Measurements from ENCODE around the gene CTSE. TPM values are rescaled to one million over a fixed set of nuclear protein-coding genes. Genes with fewer than 3 reads are reported as not detected.
A peak's percentile ranks its signal among the peaks of the same experiment; 100 is the strongest.

Gene CTSE
- total RNA-seq, 2 donors from 2014 or later = not detected

GRCh38 chr1:205961991-205962820 lies 61.5 kb downstream of the CTSE start:
- ATAC-seq = peak; percentile 54 to 81
- intact Hi-C loops (cut with DNase I) = no loop called here
- peak; percentile 42 for DNase-seq

GRCh38 chr1:205961405-205961804 lies 62.3 kb downstream of the CTSE start:
- intact Hi-C loops (cut with DNase I) = no loop called here
- no peak for DNase-seq
- ATAC-seq = peak in 1 of 2 donors; percentile 5

- intact Hi-C loops (cut with DNase I) = no loop called here
- no peak for ATAC-seq
- DNase-seq = no peak
Observed at GRCh38 chr1:205959789-205960188, 63.9 kb downstream of the CTSE start.

Other genes starting within 250 kb of the CTSE start
- 10 to 100 TPM; 13.1 to 18.7 TPM for gene RAB29, start 248.4 kb downstream of the CTSE start, total RNA-seq
- 100 to 1,000 TPM; 162 to 206 TPM for gene SLC41A1, start 210.7 kb downstream of the CTSE start, total RNA-seq
- under 1 TPM; 0.31 to 0.91 TPM for gene PM20D1, start 173.8 kb downstream of the CTSE start, total RNA-seq
- 10 to 100 TPM; 11.3 to 25.4 TPM for gene SLC26A9, start 80.4 kb downstream of the CTSE start, total RNA-seq
- gene RAB7B, start 20.5 kb downstream of the CTSE start, total RNA-seq = 1 to 10 TPM; 2.4 to 4.5 TPM
- gene RHEX, start 29.3 kb upstream of the CTSE start, total RNA-seq = 1 to 10 TPM in 1 of 2 donors, under 1 TPM in 1; 0.71 to 1.8 TPM
- gene AVPR1B, start 93.5 kb upstream of the CTSE start, total RNA-seq = not detected
- gene FAM72A, start 178.9 kb upstream of the CTSE start, total RNA-seq = 1 to 10 TPM; 1.5 to 2.0 TPM
- 10 to 100 TPM; 31.3 to 31.9 TPM for gene SRGAP2, start 179.6 kb upstream of the CTSE start, total RNA-seq